Osteoblast (primary cell): ENCODE data around the gene PRICKLE2. TPM values are rescaled to one million over a fixed set of nuclear protein-coding genes. Genes with fewer than 3 reads are reported as not detected.

ENCODE experiments used
- DNase-seq: peaks from one replicate; pipeline ENCODE4 v3.0.0; 2011; ENCODE audit warnings: low spot score, mixed read lengths; ENCODE audit not compliant: insufficient read length; ENCODE audit errors: missing footprints
- H2AFZ ChIP-seq: 2 replicates; pipeline ENCODE4 v1.6.0; 2011; ENCODE audit warnings: mild to moderate bottlenecking, low read length
- H3K27ac ChIP-seq: 2 replicates; pipeline ENCODE4 v1.5.1; 2011; ENCODE audit warnings: mild to moderate bottlenecking, low read depth, low read length, moderate library complexity
- H3K27me3 ChIP-seq: 2 replicates; pipeline ENCODE4 v1.6.0; 2012; ENCODE audit warnings: mild to moderate bottlenecking, control low read depth, inconsistent platforms, low read length, moderate library complexity; ENCODE audit not compliant: insufficient read depth
- H3K36me3 ChIP-seq: 2 replicates; pipeline ENCODE4 v1.5.1; 2011; ENCODE audit warnings: mild to moderate bottlenecking, low read length, control low read depth, moderate library complexity; ENCODE audit not compliant: insufficient read depth
- H3K4me1 ChIP-seq: 2 replicates; pipeline ENCODE4 v1.5.1; 2011; ENCODE audit warnings: mild to moderate bottlenecking, low read length, control low read depth, moderate library complexity; ENCODE audit not compliant: insufficient read depth
- H3K4me2 ChIP-seq: 2 replicates; pipeline ENCODE4 v1.6.0; 2011; ENCODE audit warnings: mild to moderate bottlenecking, low read length; ENCODE audit not compliant: insufficient read depth
- H3K4me3 ChIP-seq: fragments of 200-600 bp; sonication (generic); 3 replicates; pipeline ENCODE4 v1.5.1; 2012; ENCODE audit warnings: mild to moderate bottlenecking, low read length, inconsistent platforms; ENCODE audit not compliant: insufficient read depth
- H3K79me2 ChIP-seq: 2 replicates; pipeline ENCODE4 v1.6.0; 2012; ENCODE audit warnings: mild to moderate bottlenecking, low read length, control low read depth, inconsistent platforms; ENCODE audit not compliant: insufficient read depth
- H3K9me3 ChIP-seq: 2 replicates; pipeline ENCODE4 v1.5.1; 2011; ENCODE audit warnings: low read depth, low read length, control low read depth
- H4K20me1 ChIP-seq: 2 replicates; pipeline ENCODE4 v1.6.0; 2012; ENCODE audit warnings: mild to moderate bottlenecking, low read length, control low read depth; ENCODE audit not compliant: insufficient read depth
- CTCF ChIP-seq: IDR thresholded peaks from 2 replicates; pipeline ENCODE4 v1.5.1; 2011; ENCODE audit warnings: mild to moderate bottlenecking, low read depth, low read length, moderate library complexity; ENCODE audit errors: extremely low read depth
- total RNA-seq: library from RNA; depleted of rRNA; stranded (reverse); fragments of >200 nt; gene quantifications from 2 replicates; pipeline ENCODE4 v1.2.3, GENCODE V29; 2012

Gene PRICKLE2
- total RNA-seq, 1 donor = 18.8 TPM

- no peak for DNase-seq
- Histone ChIP-seq H3K79me2 (peaks cover 48% of the 10 kb centered on the region), H3K9me3 (no peaks in the 10 kb centered on the region), H3K4me1 (peaks cover 34% of the 10 kb centered on the region), H3K27me3 (no peaks in the 10 kb centered on the region), H4K20me1 (peaks cover 17% of the 10 kb centered on the region), H3K4me2 (peak overlapping the region; percentile 80), H3K36me3 (no peaks in the 10 kb centered on the region), H3K27ac (peak overlapping the region; percentile 86), H3K4me3 (peak overlapping the region; percentile 62), H2AFZ (no peak overlapping the region)
- TF ChIP-seq CTCF = no peak
These were observed 11.9 kb downstream of the PRICKLE2 start for GRCh38 chr3:64213224-64213878.

GRCh38 chr3:64209866-64210621, 15.2 kb downstream of the PRICKLE2 start:
- H3K4me2 ChIP-seq = peak overlapping the region; percentile 1
- H3K79me2 ChIP-seq = peaks cover 47% of the 10 kb centered on the region
- H3K36me3 ChIP-seq = no peaks in the 10 kb centered on the region

GRCh38 chr3:64207289-64208080, 17.8 kb downstream of the PRICKLE2 start:
- DNase-seq = peak; percentile 25
- peaks cover 65% of the 10 kb centered on the region for H3K79me2 ChIP-seq
- H3K9me3 ChIP-seq = no peaks in the 10 kb centered on the region
- peaks cover 32% of the 10 kb centered on the region for H4K20me1 ChIP-seq
- peaks cover 14% of the 10 kb centered on the region for H3K4me1 ChIP-seq
- H3K27ac ChIP-seq = peak overlapping the region; percentile 24
- no peak for TF ChIP-seq CTCF
- no peaks in the 10 kb centered on the region for H3K36me3 ChIP-seq
- H2AFZ ChIP-seq = no peak overlapping the region
- no peak overlapping the region for H3K4me2 ChIP-seq
- H3K4me3 ChIP-seq = no peak overlapping the region
- no peaks in the 10 kb centered on the region for H3K27me3 ChIP-seq

More at GRCh38 chr3:64209866-64210621, 15.2 kb downstream of the PRICKLE2 start:
- H3K27me3 ChIP-seq = no peaks in the 10 kb centered on the region
- no peaks in the 10 kb centered on the region for H3K9me3 ChIP-seq
- H3K4me3 ChIP-seq = no peak overlapping the region
- peaks cover 26% of the 10 kb centered on the region for H4K20me1 ChIP-seq
- TF ChIP-seq CTCF = no peak
- peaks cover 32% of the 10 kb centered on the region for H3K4me1 ChIP-seq
- no peak overlapping the region for H2AFZ ChIP-seq
- peak overlapping the region; percentile 50 for H3K27ac ChIP-seq
- peak; percentile 36 for DNase-seq
